ENCODE measurements around the gene ARAP1.

ARAP1 gene

DNA sequence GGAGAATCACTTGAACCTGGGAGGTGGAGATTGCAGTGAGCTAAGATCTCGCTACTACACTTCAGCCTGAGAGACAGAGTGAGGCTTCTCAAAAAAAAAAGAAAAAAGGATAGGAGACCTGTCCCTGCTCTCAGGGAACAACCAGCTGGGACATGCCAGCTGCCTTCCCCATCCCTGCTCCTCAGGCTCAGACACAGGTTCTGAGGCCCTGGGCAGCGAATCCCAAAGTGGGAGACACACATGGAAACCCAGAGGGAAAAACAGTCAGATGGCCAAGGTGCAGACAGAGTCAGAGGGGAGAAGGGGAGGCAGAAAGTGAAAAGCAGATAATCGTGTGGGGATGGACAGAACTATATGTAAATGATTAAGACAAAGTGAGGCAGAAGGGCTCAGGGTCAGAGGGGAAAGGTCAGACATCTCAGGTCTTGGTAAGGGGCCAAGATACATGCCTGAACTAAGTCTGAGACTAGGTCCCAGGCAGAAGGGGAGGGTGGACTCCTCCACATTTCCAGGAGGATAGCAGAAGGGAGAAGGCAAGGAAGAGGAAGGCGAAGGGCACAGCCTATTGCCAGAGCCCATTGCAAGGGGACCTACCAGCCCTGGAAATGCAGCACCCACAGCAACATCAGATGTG lies 27.4 kb upstream of the ARAP1 start:
- DNase-seq, result no peak

DNA sequence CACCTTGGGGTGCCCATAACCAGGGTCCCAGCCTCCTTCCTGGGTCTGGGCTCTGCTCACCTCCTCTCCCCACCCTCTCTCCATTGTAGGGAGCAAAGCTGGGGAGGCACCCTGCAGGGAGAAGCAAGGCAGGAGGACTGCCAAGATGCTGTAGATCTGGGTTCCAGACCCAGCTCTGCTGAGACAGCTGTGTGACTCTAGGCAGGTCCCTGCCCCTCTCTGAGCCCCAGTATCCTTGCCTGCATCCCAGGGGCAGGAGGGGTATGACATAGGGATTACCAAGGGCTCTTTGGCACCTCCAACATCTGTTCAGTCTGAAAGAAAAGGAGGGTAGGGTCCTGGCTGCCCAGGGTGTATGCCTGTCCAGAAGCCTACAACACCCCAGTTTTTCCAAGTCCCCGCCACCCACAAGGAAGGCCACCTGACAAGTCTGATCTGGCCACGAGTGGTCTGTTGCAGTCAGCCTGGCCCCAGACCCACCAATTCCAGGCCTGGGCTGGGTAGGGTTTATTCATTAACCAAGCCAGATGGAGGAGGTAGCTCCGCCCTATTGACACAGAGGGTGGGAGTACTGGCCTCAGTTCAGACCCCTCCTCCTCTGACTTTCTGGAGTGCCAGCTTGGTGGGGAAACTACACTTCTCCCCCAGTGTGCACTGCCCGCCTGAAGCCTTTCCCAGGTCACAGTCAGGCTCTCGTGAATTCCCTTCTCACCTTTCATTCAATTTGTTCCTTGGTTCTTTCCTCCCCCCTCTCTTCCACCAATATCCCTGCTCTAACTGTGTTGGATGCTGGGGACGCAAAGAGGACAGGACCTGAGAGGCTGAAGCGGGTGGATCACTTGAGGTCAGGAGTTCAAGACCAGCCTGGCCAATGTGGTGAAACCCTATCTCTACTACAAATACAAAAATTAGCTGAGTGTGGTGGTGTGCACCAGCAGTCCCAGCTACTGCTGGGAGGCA lies 26.6 kb upstream of the ARAP1 start:
- DNase-seq, result no peak

DNA sequence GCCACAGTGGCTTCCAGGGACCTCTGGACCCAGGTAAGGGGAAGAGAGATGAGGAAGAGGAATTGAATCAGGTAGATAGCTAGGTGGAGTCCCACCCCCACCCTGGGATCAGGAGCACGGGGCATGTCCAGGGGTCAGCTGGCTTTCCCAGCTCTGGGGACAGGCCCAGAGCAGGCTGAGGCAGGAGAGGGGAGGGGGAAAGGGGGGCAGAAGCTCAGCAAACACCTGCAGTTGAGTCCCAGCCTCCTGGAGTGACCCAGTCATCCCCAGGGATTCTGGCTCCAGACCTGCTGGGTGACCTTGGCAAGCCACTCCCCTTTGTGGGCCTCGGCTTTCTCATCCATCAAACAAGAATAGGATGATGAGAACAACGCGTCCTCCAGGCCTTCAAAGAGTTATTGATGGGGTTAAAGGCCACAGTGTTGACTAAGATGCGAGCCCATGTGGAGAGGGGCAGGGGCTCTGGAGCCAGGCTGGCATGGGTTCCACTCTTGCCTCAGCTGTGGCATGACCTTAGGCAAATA lies 25.6 kb upstream of the ARAP1 start:
- DNase-seq, result no peak

DNA sequence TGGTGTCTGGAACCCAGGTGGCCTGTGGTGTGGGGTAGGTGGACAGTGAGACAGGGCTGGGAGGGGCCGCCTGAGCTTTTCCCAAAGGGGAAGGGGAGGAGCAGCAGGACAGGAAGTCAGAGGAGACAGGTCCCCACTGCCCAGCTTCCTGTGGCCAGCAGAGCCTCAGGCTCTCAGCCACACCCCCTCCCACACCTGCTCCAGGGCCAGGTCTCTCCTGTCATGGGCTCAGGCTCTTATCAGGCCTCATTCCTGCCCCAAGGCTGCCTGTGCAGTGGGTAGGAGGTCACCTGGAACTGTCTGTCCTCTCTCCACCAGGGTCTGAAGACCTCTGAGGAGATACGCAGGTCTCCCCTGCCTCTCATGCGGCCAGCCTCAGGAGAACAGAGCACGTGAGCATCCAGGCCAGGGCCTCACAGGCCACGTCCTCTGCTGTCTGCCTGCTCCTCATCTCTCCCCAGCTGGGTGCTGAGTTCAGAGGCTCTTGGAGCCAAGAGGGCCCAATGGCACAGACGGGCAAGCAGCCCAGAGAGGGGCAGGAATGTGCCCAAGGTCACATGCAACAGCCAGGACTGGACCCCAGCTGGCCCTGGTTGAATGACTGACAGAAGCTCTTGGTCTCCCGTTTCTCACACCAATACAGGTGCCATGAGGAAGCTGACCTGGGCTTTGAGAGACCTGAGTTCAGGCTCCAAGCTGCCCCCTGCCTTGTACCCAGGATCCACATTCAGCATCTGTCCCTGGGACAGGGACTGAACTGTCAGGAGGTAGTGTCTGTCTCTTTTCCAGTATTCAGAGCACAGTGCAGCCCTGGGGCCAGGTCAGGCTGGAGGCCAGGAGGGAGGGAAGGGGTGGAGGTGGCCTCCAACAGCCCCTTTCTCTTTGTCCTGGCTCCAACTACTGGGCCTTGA lies 24.9 kb upstream of the ARAP1 start:
- no peak for DNase-seq

DNA sequence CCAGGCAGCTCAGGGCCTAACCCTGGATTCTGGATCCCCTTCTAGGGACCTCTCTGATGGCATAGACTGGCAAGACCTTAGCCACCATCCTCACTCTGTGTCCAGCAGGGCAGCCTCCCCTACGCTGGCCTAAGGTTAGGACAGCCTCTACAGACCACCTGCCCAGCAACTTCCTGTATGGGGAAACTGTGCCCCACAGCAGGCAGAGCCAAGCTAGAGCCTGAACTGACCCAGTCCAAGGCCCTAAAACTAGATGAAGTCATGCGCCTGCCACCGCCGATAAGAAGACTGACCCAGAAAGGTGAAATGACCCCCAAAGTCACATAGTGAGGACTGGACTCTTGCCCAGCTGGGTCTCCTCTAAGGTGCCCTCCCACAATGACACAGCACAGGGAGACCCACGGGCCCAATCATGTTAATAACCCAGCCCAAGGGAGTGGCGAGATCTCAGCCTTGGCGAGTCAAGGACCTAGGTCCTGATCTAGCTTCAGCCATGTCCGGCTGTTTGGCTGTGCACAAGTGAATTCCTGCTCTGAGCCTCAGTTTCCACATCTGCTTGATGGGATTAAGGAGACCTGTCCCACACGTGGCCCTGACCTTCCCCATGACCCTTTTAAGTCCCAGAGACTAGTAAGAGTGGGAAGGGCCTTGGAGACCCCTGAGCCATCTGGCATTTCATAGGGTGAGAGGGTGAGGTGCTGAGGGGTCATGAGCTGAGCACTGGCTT lies 24.1 kb upstream of the ARAP1 start:
- no peak for DNase-seq

DNA sequence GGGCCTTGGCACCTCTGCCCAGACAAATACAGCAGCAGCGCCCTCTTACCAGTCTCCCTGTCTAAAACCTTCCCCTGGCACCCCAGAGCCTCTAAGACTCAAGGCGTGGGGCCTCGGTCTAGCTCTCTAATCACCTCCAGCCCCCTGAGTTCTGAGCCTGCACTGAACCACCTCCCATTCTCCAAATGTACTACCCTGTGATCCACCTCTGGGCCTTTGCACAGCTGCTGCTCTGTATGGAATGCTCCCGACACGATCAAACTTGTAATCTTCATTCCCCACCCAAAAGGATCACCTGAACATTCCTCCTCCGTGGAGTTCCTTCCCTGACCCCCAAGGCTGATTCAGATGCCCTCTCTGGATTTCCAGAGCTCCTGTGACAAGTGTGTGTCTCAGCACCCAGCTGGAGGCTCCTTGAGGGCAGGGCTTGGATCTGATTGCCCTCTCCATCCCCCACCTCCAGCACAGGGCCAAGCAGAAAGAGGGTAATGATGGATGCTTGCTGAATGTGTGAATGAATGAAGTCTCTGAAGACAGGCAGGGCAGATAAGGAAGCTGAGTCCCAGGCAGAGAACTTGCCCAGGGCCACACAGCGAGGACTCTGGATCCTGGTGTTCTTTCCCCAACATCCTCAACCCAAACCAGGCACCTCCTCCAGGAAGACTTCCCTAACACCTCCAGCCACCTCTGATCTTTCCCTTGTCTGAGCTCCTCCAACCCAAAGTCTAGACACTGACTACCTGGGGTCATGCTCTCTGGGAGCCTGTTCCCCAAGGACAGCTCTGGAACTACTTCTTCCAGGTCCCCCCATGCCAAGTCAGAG lies 23.3 kb upstream of the ARAP1 start:
- no peak for DNase-seq

DNA sequence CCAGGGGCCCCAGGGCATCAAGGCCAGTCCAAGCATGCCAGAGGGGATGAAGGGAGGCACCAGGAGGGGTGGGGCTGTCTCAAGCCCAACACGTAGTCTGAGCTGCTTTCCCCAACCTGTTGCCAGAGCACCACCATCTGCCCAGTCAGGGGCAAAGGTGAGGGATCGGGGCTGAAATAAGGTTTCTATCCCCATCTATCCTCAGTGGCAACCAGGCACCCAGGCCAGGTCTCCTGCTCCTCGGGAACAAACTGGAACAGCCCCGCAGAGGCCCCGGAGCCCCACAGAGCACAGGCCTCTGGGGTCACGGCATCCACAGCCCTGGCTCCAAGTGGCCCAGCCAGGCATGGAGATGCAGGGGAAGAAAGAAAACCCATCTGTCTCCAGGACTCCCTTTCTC lies 22.3 kb upstream of the ARAP1 start:
- no peak for DNase-seq

DNA sequence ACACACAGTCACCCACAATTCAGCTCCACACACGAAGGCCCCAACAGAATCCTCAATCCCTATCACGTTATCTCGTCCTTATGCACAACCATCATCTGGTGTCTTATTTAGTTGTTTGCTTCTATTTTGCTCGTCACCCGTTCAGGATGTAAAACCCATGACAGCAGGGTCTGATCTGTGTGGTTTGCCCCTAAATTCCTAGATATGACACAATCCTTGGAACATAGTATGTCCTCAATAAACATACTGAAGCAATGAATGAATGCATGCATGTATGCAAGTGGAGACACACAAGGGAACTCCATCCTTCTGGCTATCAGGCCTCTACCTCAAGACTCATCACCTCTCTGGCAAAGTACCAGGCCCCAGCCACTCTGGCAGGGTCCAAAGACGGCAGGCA lies 21.5 kb upstream of the ARAP1 start:
- no peak for DNase-seq

DNA sequence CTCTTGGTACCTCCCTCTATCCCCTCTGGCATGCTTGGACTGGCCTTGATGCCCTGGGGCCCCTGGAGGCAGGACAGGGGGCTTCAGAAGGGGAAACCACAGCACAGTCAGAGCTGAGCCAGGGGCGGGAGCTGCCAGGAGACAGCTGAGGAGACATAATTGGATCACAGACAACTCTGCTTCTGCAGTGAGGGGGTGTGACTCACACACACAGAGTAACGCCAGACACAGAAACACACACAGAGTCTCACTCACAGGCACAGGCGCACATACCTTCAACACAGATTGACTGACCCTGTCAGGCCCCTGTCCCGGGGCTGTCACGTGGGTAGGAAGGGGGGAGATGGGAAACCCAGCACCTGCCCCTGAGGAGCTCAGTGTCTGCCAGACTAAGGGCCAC lies 21.1 kb upstream of the ARAP1 start:
- DNase-seq, result no peak

DNA sequence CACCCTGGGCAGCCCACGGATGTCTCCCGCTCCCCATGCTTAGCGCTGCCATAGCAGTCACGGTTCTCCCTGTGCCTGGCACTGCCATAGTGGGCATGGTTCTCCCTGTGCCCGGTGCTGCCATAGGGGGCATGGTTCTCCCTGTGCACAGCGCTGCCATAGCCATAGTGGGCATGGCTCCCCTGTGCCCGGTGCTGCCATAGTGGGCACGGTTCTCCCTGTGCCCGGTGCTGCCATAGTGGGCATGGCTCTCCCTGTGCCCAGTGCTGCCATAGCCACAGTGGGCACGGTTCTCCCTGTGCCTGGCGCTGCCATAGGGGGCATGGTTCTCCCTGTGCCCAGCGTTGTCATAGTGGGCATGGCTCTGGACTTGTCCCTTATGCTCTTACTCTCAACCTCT lies 19.9 kb upstream of the ARAP1 start:
- no peak for DNase-seq

DNA sequence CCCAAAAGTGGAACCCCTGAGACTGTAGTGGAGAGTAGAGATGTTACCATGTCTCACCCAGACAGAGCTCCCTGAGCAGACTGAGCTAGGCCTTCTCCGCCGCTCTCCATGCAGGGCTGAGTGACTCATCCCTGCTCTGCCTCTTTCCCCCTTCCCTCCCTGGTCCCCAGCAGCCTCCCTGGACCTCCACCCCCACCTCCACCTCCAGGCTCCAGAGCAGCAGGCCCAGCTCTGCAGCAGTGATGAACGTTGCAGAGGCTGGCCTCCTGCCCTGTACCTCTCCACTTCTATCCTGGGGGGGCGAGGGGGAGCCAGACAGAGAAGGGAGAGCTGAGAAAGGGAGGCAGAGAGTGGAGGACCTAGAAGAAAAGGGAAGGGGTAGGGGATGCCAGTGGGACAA lies 19.3 kb upstream of the ARAP1 start:
- no peak for DNase-seq

DNA sequence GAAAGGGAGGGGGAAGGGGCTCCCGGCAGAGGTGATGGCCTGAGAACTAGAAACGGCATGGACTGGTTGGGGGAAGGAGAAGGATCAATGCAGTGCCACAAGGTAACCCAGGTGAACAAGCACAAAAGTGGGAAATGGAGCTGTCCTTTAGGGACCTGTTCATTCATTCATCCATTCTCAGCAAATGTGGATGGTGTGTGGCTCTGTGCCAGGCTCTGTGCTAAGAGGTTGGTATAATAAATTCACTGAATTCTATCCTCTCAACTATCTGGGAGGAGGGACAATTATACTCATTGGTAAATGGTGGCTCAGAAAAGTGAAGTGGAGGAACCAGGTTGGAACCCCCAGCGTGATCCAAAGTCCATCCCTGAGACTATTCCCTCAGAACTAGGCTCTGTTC lies 18.6 kb upstream of the ARAP1 start:
- DNase-seq, result no peak

DNA sequence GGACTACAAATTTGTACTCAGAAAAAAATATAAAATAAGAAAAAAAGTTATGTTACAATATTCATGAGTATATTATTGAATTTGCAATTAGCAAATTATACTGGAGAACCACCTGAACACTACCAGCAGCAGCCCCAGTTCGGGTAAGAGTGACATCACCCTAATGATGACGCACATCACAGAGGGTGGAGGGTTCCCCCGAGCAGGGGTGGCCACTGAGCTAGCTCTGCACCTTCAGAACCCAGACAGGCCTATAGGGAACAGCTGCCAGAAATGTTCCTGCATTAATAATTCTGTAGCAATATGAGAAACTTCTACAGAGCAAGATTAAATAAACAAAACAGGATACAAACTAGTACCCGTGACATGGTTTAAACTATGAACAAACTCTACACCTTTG lies 17.5 kb upstream of the ARAP1 start:
- DNase-seq, result no peak

DNA sequence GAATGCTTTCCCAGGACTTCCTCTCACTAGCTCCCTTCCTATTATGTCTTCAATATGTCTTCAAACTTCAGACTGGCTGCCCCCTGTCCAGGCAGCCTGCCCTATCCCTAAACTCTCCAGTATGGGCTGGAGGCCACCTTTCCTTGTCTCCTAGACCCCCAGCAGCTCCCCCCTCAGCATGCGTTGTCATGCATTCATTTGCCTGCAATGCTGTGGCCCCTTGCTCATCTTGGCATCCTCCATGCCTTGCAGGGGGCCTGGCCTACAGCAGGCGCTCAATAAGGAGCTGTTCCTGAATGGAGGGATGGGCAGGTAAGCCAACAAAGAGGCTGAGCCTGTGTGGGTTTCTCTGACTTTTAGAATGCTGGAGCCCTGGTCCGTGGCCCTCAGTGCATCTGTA lies 16.4 kb upstream of the ARAP1 start:
- DNase-seq, result no peak

DNA sequence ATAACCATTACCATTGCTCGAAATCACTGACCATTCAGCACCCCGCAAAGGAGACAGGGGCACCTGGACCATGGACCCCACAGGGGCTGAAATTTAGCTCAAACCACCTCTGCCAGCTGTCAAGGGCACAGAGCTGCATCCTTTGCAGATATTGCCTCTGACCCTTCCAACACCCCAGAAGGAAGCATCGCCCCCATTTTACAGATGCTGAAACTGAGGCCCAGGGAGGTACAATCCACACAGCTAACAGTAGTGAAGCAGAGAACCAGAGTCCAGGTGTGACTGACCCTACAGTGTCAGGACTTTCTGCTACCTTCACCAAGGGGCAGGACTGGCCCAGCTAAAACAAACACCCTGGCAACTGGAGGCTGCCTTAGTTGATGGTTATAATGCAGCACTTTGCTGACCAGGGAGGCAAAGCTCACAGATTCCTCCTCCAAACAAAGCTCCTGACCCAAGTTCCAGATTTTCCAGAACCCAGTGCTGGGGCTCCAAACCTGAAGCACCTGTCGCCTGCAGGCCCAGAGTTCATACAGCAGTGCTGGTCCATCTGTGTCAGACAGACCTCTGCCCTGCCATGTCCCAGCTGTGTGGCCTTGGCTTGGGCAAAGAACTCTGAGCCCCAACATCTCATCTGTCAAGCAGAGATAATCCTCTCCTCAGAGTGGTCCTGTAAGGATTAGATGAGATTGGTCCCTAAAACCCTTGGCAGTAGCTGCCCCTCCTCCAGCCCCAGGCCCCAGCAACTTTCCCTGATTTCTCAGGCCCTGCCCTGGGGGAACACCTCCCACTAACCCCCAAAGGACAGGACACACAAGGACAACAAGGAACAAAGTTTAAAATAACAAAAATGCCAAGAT lies 15.2 kb upstream of the ARAP1 start:
- no peak for DNase-seq

DNA sequence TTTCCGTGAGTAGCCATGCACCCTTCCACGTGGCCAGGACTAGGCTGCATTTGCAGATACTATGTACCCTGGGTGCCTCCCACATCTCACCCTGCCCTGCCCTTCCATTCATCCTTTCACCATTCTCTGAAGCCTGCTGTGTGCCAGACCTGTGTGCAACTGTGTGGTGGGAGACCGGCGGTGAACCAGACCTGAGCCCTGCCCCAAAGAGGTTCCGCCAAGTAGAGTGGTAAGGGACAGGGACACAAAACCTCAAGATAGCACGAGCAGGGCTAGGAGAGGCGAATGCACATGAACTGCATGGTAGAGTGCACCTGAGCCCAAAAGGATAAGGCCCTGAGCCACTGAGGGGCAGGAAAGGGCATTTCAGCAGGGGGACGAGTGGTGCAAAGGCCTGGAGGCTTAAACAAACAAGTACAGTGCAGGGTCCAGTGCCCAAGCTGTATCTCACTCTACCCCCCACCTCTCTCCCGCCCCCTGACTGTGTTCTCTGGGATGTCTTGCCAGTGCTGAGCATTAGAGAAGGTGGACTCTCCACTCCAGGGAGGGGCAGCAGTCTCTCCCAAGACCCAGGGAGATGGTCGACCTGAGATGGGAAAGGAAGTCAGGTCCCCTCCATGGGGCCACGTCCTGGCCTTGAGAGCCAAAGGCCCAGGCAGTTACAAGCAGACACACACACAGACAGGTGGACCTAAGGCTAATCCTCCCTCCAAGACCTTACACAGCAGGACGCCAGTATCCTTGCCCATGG lies 14.1 kb upstream of the ARAP1 start:
- DNase-seq, result no peak

DNA sequence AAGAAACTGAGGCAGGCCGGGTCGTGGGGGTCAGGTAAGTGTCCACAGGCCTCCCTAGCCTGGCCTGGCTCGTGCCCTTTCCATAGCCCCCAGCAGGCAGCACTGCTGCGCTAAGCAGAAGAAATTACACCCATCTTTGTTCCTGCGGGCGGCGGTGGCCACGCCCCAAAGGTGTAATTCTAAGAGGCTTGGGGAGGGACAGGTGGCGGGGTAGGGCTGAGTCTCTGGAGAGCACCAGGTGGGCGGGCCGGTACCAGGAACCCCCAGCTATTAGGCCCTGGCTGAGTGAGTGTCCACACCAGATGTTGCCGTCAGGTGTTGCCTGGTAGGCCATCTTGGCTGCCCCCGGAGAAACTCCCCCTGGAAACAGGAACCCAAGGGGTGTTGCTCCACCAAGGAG lies 12.3 kb upstream of the ARAP1 start:
- no peak for DNase-seq

DNA sequence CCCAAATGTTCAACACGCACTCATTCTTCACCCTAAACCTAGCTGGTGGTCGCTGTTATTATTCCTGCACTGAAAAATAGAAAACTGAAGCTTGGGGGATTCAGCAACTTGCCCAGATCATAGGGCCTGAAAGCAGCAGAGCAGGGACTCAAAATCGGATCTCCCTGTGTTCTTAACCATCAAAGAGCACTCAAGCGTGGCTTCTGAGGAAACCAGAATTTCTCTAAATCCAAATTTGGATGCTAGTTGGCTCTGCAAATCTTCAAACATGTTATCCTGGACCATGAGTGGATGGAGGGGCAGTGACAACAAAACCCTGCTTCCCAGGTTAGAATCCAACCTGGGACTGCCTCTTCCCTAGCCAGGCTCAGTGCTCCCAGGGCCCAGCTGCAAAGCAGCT lies 11.6 kb upstream of the ARAP1 start:
- DNase-seq, result no peak

DNA sequence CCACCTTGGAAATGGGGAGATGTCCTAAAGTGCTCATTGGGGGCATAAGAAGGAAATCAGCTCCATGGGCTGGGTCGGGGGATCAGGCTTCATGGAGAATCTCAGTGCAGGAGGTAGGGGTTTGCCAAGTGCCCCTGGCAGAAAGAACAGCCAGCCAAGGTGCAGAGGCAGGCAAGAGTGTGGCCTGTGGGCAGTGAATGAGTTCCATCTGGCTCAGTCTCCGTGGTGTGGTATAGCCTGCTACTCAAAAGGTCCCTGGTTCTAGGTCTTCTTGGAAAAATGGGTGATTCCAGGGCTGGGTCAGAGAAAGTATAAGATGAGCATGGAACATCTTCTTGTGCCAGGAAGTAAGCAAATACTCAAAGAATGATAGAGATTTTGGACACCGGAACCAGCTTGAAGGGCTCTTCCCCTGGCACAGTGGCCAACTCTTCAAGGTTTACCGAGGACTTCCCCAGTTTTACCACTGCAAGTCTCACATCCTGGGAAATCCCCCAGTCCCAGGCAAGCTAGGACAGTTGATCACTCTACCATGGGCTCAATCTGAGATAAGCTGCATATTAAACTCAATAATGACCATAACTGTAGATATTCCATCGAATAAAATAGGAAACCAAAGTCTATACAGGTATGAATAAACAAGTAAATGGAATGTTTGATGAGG lies 10.6 kb upstream of the ARAP1 start:
- peak; percentile 31 for DNase-seq

Data from activated CD4-positive, alpha-beta T cell treated with anti-CD3 and anti-CD28 coated beads for 48 hours (primary cell).